Activated B cell treated with CpG ODN at 0.5 μM for 24 hours (primary cell): ENCODE results near the gene KIF20A. TPM values are rescaled to one million over a fixed set of nuclear protein-coding genes. Genes with fewer than 3 reads are reported as not detected.
"Not testable (repeated sequence)": the region's sequence is repeated elsewhere in the genome, so short reads cannot be mapped to it uniquely, and the experiment has no call there.

Experiments
- ATAC-seq: fragments of 200-7000 bp; cut with Tn5 transposase; one replicate; pipeline ENCODE4 v1.10.0; 2021; ENCODE audit warnings: low read depth, mild to moderate bottlenecking, moderate library complexity
- CTCF ChIA-PET: fragments of 350-600 bp; sonication (Branson Sonifier 250); formaldehyde crosslinking; loops from one replicate; lab custom pipeline; 2021; ENCODE audit warnings: antibody characterized with exemption; lab: Charles Lee
- POLR2A ChIA-PET: fragments of 350-600 bp; sonication (Branson Sonifier 250); formaldehyde crosslinking; loops from one replicate; lab custom pipeline; 2021; ENCODE audit warnings: antibody characterized with exemption; lab: Charles Lee
- DNase-seq: peaks from one replicate; pipeline ENCODE4 v3.0.0; 2022
- H3K27ac Mint-ChIP-seq: one replicate; pipeline ENCODE4 v1.8.0; 2020; ENCODE audit warnings: mixed read lengths
- H3K27me3 Mint-ChIP-seq: one replicate; pipeline ENCODE4 v1.8.0; 2021; ENCODE audit warnings: mixed read lengths
- H3K36me3 Mint-ChIP-seq: one replicate; pipeline ENCODE4 v1.8.0; 2021; ENCODE audit warnings: low read depth, mixed read lengths
- H3K4me1 Mint-ChIP-seq: one replicate; pipeline ENCODE4 v1.8.0; 2021; ENCODE audit warnings: mixed read lengths
- H3K4me3 Mint-ChIP-seq: one replicate; pipeline ENCODE4 v1.8.0; 2020; ENCODE audit warnings: mild to moderate bottlenecking, mixed read lengths
- H3K9me3 Mint-ChIP-seq: one replicate; pipeline ENCODE4 v1.8.0; 2020; ENCODE audit warnings: mixed read lengths
- CTCF ChIP-seq: fragments of 200-600 bp; IDR thresholded peaks from one replicate; pipeline ENCODE4 v1.8.0; 2022; ENCODE audit warnings: antibody characterized with exemption, mild to moderate bottlenecking
- intact Hi-C: fragments of 100-400 bp; cut with micrococcal nuclease; formaldehyde crosslinking; loops from one replicate; pipeline ENCODE4 v1.15.1; 2024
- total RNA-seq: library from RNA; stranded (reverse); gene quantifications from 2 replicates; pipeline ENCODE4 v1.2.3, GENCODE V29; 2022

KIF20A gene
- total RNA-seq, 1 donor from 2014 or later, result 0.40 TPM

- Mint-ChIP-seq H3K9me3 (no peaks in the 10 kb centered on the region), H3K4me1 (peaks cover 8% of the 10 kb centered on the region), H3K36me3 (no peaks in the 10 kb centered on the region), H3K27me3 (peaks cover 8% of the 10 kb centered on the region), H3K27ac (no peak overlapping the region), H3K4me3 (no peak overlapping the region)
- no peak for TF ChIP-seq CTCF
- ChIA-PET POLR2A (no interaction called here), CTCF (interaction anchor here (1.0 to 1.3 kb wide), 4 partner anchors 62 to 510 kb away, joined by 3 to 4 read pairs (median 4); no protein-coding TSS in a partner anchor)
- intact Hi-C loops, result no loop called here
- no peak for DNase-seq
- no peak for ATAC-seq
Observed at GRCh38 chr5:138139781-138140090, 39.2 kb upstream of the KIF20A start.

GRCh38 chr5:138140268-138140667 is 38.6 kb upstream of the KIF20A start:
- Mint-ChIP-seq H3K4me3 (no peak overlapping the region), H3K27me3 (peaks cover 8% of the 10 kb centered on the region), H3K27ac (no peak overlapping the region), H3K9me3 (no peaks in the 10 kb centered on the region), H3K4me1 (peaks cover 8% of the 10 kb centered on the region), H3K36me3 (no peaks in the 10 kb centered on the region)
- no peak for TF ChIP-seq CTCF
- intact Hi-C loops, result no loop called here
- no peak for DNase-seq
- ATAC-seq, result no peak
- CTCF ChIA-PET, result interaction anchor here (1.0 to 1.3 kb wide), 4 partner anchors 63 to 511 kb away, joined by 3 to 4 read pairs (median 4); no protein-coding TSS in a partner anchor
- POLR2A ChIA-PET, result no interaction called here

GRCh38 chr5:138141734-138142133 is 37.2 kb upstream of the KIF20A start:
- Mint-ChIP-seq H3K36me3 (no peaks in the 10 kb centered on the region), H3K9me3 (no peaks in the 10 kb centered on the region), H3K4me1 (peaks cover 8% of the 10 kb centered on the region), H3K27ac (no peak overlapping the region), H3K4me3 (no peak overlapping the region), H3K27me3 (peaks cover 2% of the 10 kb centered on the region)
- TF ChIP-seq CTCF, result no peak
- DNase-seq (no peak), ATAC-seq (no peak)
- ChIA-PET CTCF (interaction anchor here (1.6 kb wide), 1 partner anchor 73 kb away, joined by 4 read pairs; no protein-coding TSS in a partner anchor), POLR2A (no interaction called here)
- intact Hi-C loops, result no loop called here

DNA sequence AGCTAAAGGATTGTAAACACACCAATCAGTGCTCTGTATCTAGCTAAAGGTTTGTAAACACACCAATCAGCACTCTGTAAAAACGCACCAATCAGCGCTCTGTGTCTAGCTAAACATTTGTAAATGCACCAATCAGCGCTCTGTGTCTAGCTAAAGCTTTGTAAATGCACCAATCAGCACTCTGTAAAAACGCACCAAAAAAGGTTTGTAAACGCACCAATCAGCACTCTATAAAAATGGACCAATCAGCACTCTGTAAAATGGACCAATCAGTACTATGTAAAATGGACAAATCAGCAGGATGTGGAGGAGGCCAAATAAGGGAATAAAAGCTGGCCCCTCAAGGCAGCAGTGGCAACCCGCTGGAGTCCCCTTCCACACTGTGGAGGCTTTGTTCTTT is 35.3 kb upstream of the KIF20A start:
- H3K27me3 Mint-ChIP-seq, H3K9me3 Mint-ChIP-seq, POLR2A ChIA-PET, H3K4me3 Mint-ChIP-seq, H3K36me3 Mint-ChIP-seq, intact Hi-C loops, H3K27ac Mint-ChIP-seq, DNase-seq, ATAC-seq, H3K4me1 Mint-ChIP-seq: not testable (repeated sequence)
- CTCF ChIA-PET, result interaction anchor here (0.6 kb wide), 1 partner anchor 9 kb away, joined by 4 read pairs; no protein-coding TSS in a partner anchor

DNA sequence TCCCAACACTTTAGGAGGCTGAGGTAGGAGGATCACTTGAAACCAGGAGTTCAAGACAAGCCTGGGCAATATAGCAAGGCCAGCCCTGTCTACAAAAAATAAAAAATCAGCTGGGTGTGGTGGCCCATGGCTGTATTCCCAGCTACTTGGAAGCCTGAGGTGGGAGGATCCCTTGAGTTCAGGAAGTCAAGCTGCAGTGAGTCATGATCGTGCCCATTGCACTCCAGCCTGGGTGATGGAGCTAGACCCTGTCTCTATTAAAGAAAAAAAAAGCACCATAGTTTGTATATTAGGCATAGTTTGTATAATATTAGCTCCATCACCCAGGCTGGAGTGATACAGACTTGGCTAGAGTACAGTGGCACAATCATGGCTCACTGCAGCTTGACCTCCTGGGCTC is 30.1 kb upstream of the KIF20A start:
- CTCF ChIA-PET, result interaction anchor here (0.6 kb wide), 1 partner anchor 16 kb away, joined by 3 read pairs; no protein-coding TSS in a partner anchor
- intact Hi-C loops, result no loop called here
- Mint-ChIP-seq H3K4me3 (no peak overlapping the region), H3K4me1 (no peaks in the 10 kb centered on the region), H3K9me3 (no peaks in the 10 kb centered on the region), H3K36me3 (no peaks in the 10 kb centered on the region), H3K27ac (no peak overlapping the region), H3K27me3 (no peaks in the 10 kb centered on the region)
- no peak for TF ChIP-seq CTCF
- ATAC-seq (no peak), DNase-seq (no peak)
- POLR2A ChIA-PET, result interaction anchor here (0.6 kb wide), 1 partner anchor 66 kb away, joined by 7 read pairs; no protein-coding TSS in a partner anchor

DNA sequence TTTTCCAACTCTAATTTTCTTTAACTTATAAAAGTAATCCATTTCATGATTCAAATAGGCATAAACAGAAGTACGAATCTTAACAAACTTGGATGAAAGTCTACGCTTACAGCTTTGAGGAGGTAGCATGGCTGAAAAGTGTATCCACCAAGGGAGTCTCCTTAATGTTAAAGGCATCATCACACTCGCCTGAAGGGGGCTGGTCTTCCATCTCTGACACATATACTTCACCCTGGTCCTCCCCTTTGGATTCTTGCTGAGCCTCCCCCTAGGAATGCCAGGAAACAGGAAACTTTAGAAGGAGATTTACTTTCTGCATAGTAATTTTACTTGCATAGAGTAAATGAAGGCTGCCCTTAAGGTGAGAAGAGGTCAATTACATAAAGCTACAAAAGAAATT is 29.4 kb upstream of the KIF20A start:
- ChIA-PET POLR2A (no interaction called here), CTCF (interaction anchor here (1.0 kb wide), 1 partner anchor 16 kb away, joined by 3 read pairs; no protein-coding TSS in a partner anchor)
- Mint-ChIP-seq H3K27me3 (no peaks in the 10 kb centered on the region), H3K4me3 (no peak overlapping the region), H3K36me3 (no peaks in the 10 kb centered on the region), H3K9me3 (no peaks in the 10 kb centered on the region), H3K27ac (no peak overlapping the region), H3K4me1 (no peaks in the 10 kb centered on the region)
- DNase-seq (no peak), ATAC-seq (no peak)
- intact Hi-C loops, result no loop called here
- TF ChIP-seq CTCF, result no peak

- CTCF ChIA-PET, intact Hi-C loops, H3K27ac Mint-ChIP-seq, H3K4me1 Mint-ChIP-seq, H3K9me3 Mint-ChIP-seq, DNase-seq, H3K4me3 Mint-ChIP-seq, H3K27me3 Mint-ChIP-seq, POLR2A ChIA-PET, ATAC-seq: not testable (repeated sequence)
- peaks cover 45% of the 10 kb centered on the region for H3K36me3 Mint-ChIP-seq
Observed at GRCh38 chr5:138155977-138156376, 22.9 kb upstream of the KIF20A start.
